Activated B cell treated with CpG ODN at 0.5 μM for 24 hours (primary cell): ENCODE results near the gene GPD2. TPM values are rescaled to one million over a fixed set of nuclear protein-coding genes. Genes with fewer than 3 reads are reported as not detected.
"Not testable (repeated sequence)": the region's sequence is repeated elsewhere in the genome, so short reads cannot be mapped to it uniquely, and the experiment has no call there.

ENCODE experiments used
- ATAC-seq: fragments of 200-7000 bp; cut with Tn5 transposase; one replicate; pipeline ENCODE4 v1.10.0; 2021; ENCODE audit warnings: low read depth, mild to moderate bottlenecking, moderate library complexity
- CTCF ChIA-PET: fragments of 350-600 bp; sonication (Branson Sonifier 250); formaldehyde crosslinking; loops from one replicate; lab custom pipeline; 2021; ENCODE audit warnings: antibody characterized with exemption; lab: Charles Lee
- POLR2A ChIA-PET: fragments of 350-600 bp; sonication (Branson Sonifier 250); formaldehyde crosslinking; loops from one replicate; lab custom pipeline; 2021; ENCODE audit warnings: antibody characterized with exemption; lab: Charles Lee
- DNase-seq: peaks from one replicate; pipeline ENCODE4 v3.0.0; 2022
- H3K27ac Mint-ChIP-seq: one replicate; pipeline ENCODE4 v1.8.0; 2020; ENCODE audit warnings: mixed read lengths
- H3K27me3 Mint-ChIP-seq: one replicate; pipeline ENCODE4 v1.8.0; 2021; ENCODE audit warnings: mixed read lengths
- H3K36me3 Mint-ChIP-seq: one replicate; pipeline ENCODE4 v1.8.0; 2021; ENCODE audit warnings: low read depth, mixed read lengths
- H3K4me1 Mint-ChIP-seq: one replicate; pipeline ENCODE4 v1.8.0; 2021; ENCODE audit warnings: mixed read lengths
- H3K4me3 Mint-ChIP-seq: one replicate; pipeline ENCODE4 v1.8.0; 2020; ENCODE audit warnings: mild to moderate bottlenecking, mixed read lengths
- H3K9me3 Mint-ChIP-seq: one replicate; pipeline ENCODE4 v1.8.0; 2020; ENCODE audit warnings: mixed read lengths
- CTCF ChIP-seq: fragments of 200-600 bp; IDR thresholded peaks from one replicate; pipeline ENCODE4 v1.8.0; 2022; ENCODE audit warnings: antibody characterized with exemption, mild to moderate bottlenecking
- intact Hi-C: fragments of 100-400 bp; cut with micrococcal nuclease; formaldehyde crosslinking; loops from one replicate; pipeline ENCODE4 v1.15.1; 2024
- total RNA-seq: library from RNA; stranded (reverse); gene quantifications from 2 replicates; pipeline ENCODE4 v1.2.3, GENCODE V29; 2022

Gene GPD2
- total RNA-seq, 1 donor from 2014 or later, result 17.8 TPM

- H3K4me1 Mint-ChIP-seq, result no peaks in the 10 kb centered on the region
- DNase-seq, result no peak
- no peaks in the 10 kb centered on the region for H3K36me3 Mint-ChIP-seq
- no peak overlapping the region for H3K4me3 Mint-ChIP-seq
- peaks cover 7% of the 10 kb centered on the region for H3K27me3 Mint-ChIP-seq
- H3K9me3 Mint-ChIP-seq, result no peaks in the 10 kb centered on the region
- no peak for TF ChIP-seq CTCF
- H3K27ac Mint-ChIP-seq, result no peak overlapping the region
- ChIA-PET POLR2A (no interaction called here), CTCF (no interaction called here)
- intact Hi-C loops, result no loop called here
- ATAC-seq, result no peak
Measured at GRCh38 chr2:156602552-156602933, 166.4 kb downstream of the GPD2 start.

GRCh38 chr2:156615836-156616322, 179.7 kb downstream of the GPD2 start:
- intact Hi-C loops, result no loop called here
- H3K36me3 Mint-ChIP-seq, result no peaks in the 10 kb centered on the region
- no peaks in the 10 kb centered on the region for H3K9me3 Mint-ChIP-seq
- H3K27ac Mint-ChIP-seq, result no peak overlapping the region
- DNase-seq, result no peak
- ChIA-PET CTCF (no interaction called here), POLR2A (no interaction called here)
- ATAC-seq, result no peak
- TF ChIP-seq CTCF, result no peak
- no peaks in the 10 kb centered on the region for H3K4me1 Mint-ChIP-seq
- no peak overlapping the region for H3K4me3 Mint-ChIP-seq
- peaks cover under 1% of the 10 kb centered on the region for H3K27me3 Mint-ChIP-seq

GRCh38 chr2:156618071-156618470, 181.9 kb downstream of the GPD2 start:
- H3K9me3 Mint-ChIP-seq, intact Hi-C loops, DNase-seq, POLR2A ChIA-PET, H3K36me3 Mint-ChIP-seq, H3K27ac Mint-ChIP-seq, ATAC-seq, CTCF ChIA-PET, H3K4me1 Mint-ChIP-seq, H3K27me3 Mint-ChIP-seq, H3K4me3 Mint-ChIP-seq: not testable (repeated sequence)

- no peaks in the 10 kb centered on the region for H3K36me3 Mint-ChIP-seq
- no peaks in the 10 kb centered on the region for H3K4me1 Mint-ChIP-seq
- no peak overlapping the region for H3K4me3 Mint-ChIP-seq
- no peak overlapping the region for H3K27ac Mint-ChIP-seq
- no peak for DNase-seq
- intact Hi-C loops, result no loop called here
- H3K27me3 Mint-ChIP-seq, result peaks cover 1% of the 10 kb centered on the region
- TF ChIP-seq CTCF, result no peak
- no peak for ATAC-seq
- no peaks in the 10 kb centered on the region for H3K9me3 Mint-ChIP-seq
- ChIA-PET CTCF (no interaction called here), POLR2A (no interaction called here)
Measured at GRCh38 chr2:156619021-156619539, 182.9 kb downstream of the GPD2 start.

GRCh38 chr2:156622491-156622890, 186.3 kb downstream of the GPD2 start:
- intact Hi-C loops, result no loop called here
- no peaks in the 10 kb centered on the region for H3K4me1 Mint-ChIP-seq
- no peak overlapping the region for H3K4me3 Mint-ChIP-seq
- POLR2A ChIA-PET, result no interaction called here
- peaks cover 5% of the 10 kb centered on the region for H3K27me3 Mint-ChIP-seq
- peaks cover 5% of the 10 kb centered on the region for H3K9me3 Mint-ChIP-seq
- CTCF ChIA-PET, result no interaction called here
- DNase-seq (no peak), ATAC-seq (no peak)
- TF ChIP-seq CTCF, result no peak
- H3K27ac Mint-ChIP-seq, result no peak overlapping the region
- H3K36me3 Mint-ChIP-seq, result no peaks in the 10 kb centered on the region
